ENCODE measurements around the gene RNF220. TPM values are rescaled to one million over a fixed set of nuclear protein-coding genes. Genes with fewer than 3 reads are reported as not detected.

Gene RNF220
- total RNA-seq, 1 experiment from 2014 or later: 66.6 TPM

DNA sequence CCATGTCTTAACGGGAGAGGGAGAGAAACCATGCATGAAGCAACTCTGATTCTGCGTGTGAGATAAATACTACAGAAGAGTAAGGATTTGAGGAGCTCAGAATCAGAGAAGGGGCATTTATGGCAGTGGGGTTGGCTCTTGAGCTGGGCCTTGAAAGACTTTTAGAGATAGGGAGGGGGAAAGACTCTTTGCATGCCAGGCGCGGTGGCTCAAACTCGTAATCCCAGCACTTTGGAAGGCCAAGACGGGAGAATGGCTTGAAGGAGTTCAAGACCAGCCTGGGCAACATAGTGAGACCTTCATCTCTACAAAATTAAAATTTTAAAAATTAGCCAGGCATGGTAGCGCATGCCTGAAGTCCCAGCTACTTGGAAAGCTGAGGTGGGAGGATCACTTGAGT, 270.1 kb downstream of the RNF220 start:
- peak overlapping the region; percentile 52; the same call in 1 of the 2 replicates for H3K9ac ChIP-seq (ENCODE audit: low read length)
- DNase-seq: no peak
- TF ChIP-seq CTCF (conservative IDR thresholded peaks at IDR 0.05; ENCODE audit: low read depth, low read length) (no peak), EZH2phosphoT487 (IDR thresholded peaks at IDR 0.05; ENCODE audit: borderline replicate concordance, low read length) (no peak), EZH2 (IDR thresholded peaks at IDR 0.05; ENCODE audit: low read length, unreplicated experiment) (no peak)
- no TSS peak for BruUV-seq (replicated peaks)
- H3K4me2 ChIP-seq (ENCODE audit: low read length): peak overlapping the region; percentile 96
- H2AFZ ChIP-seq (ENCODE audit: low read length): peak overlapping the region; percentile 89
- no peaks in the 10 kb centered on the region for H3K9me2 ChIP-seq (replicated peaks; ENCODE audit: low read length)
- no peak for ATAC-seq
- no peaks in the 10 kb centered on the region for H4K20me1 ChIP-seq (ENCODE audit: low read length)
- ChIA-PET POLR2A (ENCODE audit: unreplicated experiment) (no interaction called here), CTCF (no interaction called here)
- peak overlapping the region; percentile 79 for H3K4me3 ChIP-seq (ENCODE audit: low read length)
- no peaks in the 10 kb centered on the region for H3K27me3 ChIP-seq (ENCODE audit: low read length)
- no peak overlapping the region for H3K27ac ChIP-seq (ENCODE audit: low read length)
- H3K9me3 ChIP-seq (ENCODE audit: low read length): no peaks in the 10 kb centered on the region
- H3F3A ChIP-seq (ENCODE audit: low read length, unreplicated experiment): peaks cover 3% of the 10 kb centered on the region
- no peaks in the 10 kb centered on the region for H3K79me2 ChIP-seq (ENCODE audit: low read length)
- intact Hi-C loops (cut with micrococcal nuclease): no loop called here
- peaks cover 42% of the 10 kb centered on the region for H3K4me1 ChIP-seq (ENCODE audit: insufficient read depth, low read length)
- H3K36me3 ChIP-seq (ENCODE audit: low read depth, low read length): no peaks in the 10 kb centered on the region

- DNase-seq (peak; percentile 50), ATAC-seq (no peak)
- no peaks in the 10 kb centered on the region for H3K9me2 ChIP-seq (replicated peaks; ENCODE audit: low read length)
- no peak overlapping the region for H3K4me3 ChIP-seq (ENCODE audit: low read length)
- H4K20me1 ChIP-seq (ENCODE audit: low read length): no peaks in the 10 kb centered on the region
- TF ChIP-seq CTCF (conservative IDR thresholded peaks at IDR 0.05; ENCODE audit: low read depth, low read length): no peak
- no peak for TF ChIP-seq EZH2phosphoT487 (IDR thresholded peaks at IDR 0.05; ENCODE audit: borderline replicate concordance, low read length)
- no peak for TF ChIP-seq EZH2 (IDR thresholded peaks at IDR 0.05; ENCODE audit: low read length, unreplicated experiment)
- no peaks in the 10 kb centered on the region for H3K36me3 ChIP-seq (ENCODE audit: low read depth, low read length)
- no TSS peak for BruUV-seq (replicated peaks)
- intact Hi-C loops (cut with micrococcal nuclease): loop anchor here (1.0 kb wide), 1 partner anchor 21 kb away; no protein-coding TSS in a partner anchor
- H3K9ac ChIP-seq (ENCODE audit: low read length): no peak overlapping the region
- ChIA-PET CTCF (no interaction called here), POLR2A (ENCODE audit: unreplicated experiment) (interaction anchor here (0.6 kb wide), 2 partner anchors 13 to 45 kb away, joined by 3 read pairs; no protein-coding TSS in a partner anchor)
- 0 out of 2 replicates have a peak overlapping the region, but pooled peaks have one; percentile 12 for H2AFZ ChIP-seq (ENCODE audit: low read length)
- H3K4me1 ChIP-seq (ENCODE audit: insufficient read depth, low read length): peaks cover 41% of the 10 kb centered on the region
- H3K4me2 ChIP-seq (ENCODE audit: low read length): peak overlapping the region; percentile 13
- H3K27ac ChIP-seq (ENCODE audit: low read length): peak overlapping the region; percentile 35
- H3K79me2 ChIP-seq (ENCODE audit: low read length): no peaks in the 10 kb centered on the region
- H3K9me3 ChIP-seq (ENCODE audit: low read length): no peaks in the 10 kb centered on the region
- H3K27me3 ChIP-seq (ENCODE audit: low read length): no peaks in the 10 kb centered on the region
- H3F3A ChIP-seq (ENCODE audit: low read length, unreplicated experiment): peaks cover 3% of the 10 kb centered on the region
Observed at GRCh38 chr1:44676484-44677200, 271.6 kb downstream of the RNF220 start.
